ENCODE measurements around the gene TRIM28.
"Not testable (repeated sequence)": the region's sequence is repeated elsewhere in the genome, so short reads cannot be mapped to it uniquely, and the experiment has no call there.

TRIM28 gene

GRCh38 chr19:58519355-58520256 lies 24.3 kb upstream of the TRIM28 start, which contains the start of gene ZBTB45:
TSS of gene ZBTB45 (minus strand) at chr19:58519810. CDS start at chr19:58517673, 2,137 bp downstream.
- peak; percentile 98 for DNase-seq

GRCh38 chr19:58520257-58520599 lies 23.6 kb upstream of the TRIM28 start:
- DNase-seq = no peak

GRCh38 chr19:58521651-58522050 lies 22.2 kb upstream of the TRIM28 start:
- no peak for DNase-seq

- DNase-seq = no peak
Observed at GRCh38 chr19:58522709-58523108, 21.2 kb upstream of the TRIM28 start.

- no peak for DNase-seq
Observed at GRCh38 chr19:58529405-58529804, 14.5 kb upstream of the TRIM28 start.

GRCh38 chr19:58531034-58531840 lies 12.6 kb upstream of the TRIM28 start:
- no peak for DNase-seq

- DNase-seq = no peak
Observed at GRCh38 chr19:58535857-58536256, 8.0 kb upstream of the TRIM28 start.

GRCh38 chr19:58536852-58537798 lies 6.7 kb upstream of the TRIM28 start:
- DNase-seq = no peak

- peak; percentile 94 for DNase-seq
Observed at GRCh38 chr19:58538257-58539168, 5.4 kb upstream of the TRIM28 start.

- DNase-seq = not testable (repeated sequence)
Observed at GRCh38 chr19:58539169-58539559, 4.7 kb upstream of the TRIM28 start.

- DNase-seq = not testable (repeated sequence)
Observed at GRCh38 chr19:58542641-58543372, 1.1 kb upstream of the TRIM28 start.

GRCh38 chr19:58544591-58545285 lies 874 bp downstream of the TRIM28 start:
- no peak for DNase-seq

GRCh38 chr19:58545286-58546018 lies 1.6 kb downstream of the TRIM28 start:
- DNase-seq = no peak

- no peak for DNase-seq
Observed at GRCh38 chr19:58546019-58546530, 2.2 kb downstream of the TRIM28 start.

- DNase-seq = no peak
Observed at GRCh38 chr19:58547323-58548312, 3.8 kb downstream of the TRIM28 start.

- no peak for DNase-seq
Observed at GRCh38 chr19:58548859-58549663, 5.2 kb downstream of the TRIM28 start.
